Measurements from ENCODE around the gene TMPRSS11D. TPM values are rescaled to one million over a fixed set of nuclear protein-coding genes. Genes with fewer than 3 reads are reported as not detected.

Gene TMPRSS11D
- total RNA-seq, 1 experiment from 2014 or later: not detected

- H3K27ac ChIP-seq (ENCODE audit: low read length): no peak overlapping the region
- TF ChIP-seq CTCF (conservative IDR thresholded peaks at IDR 0.05; ENCODE audit: low read depth, low read length) (no peak), EZH2phosphoT487 (IDR thresholded peaks at IDR 0.05; ENCODE audit: borderline replicate concordance, low read length) (no peak), EZH2 (IDR thresholded peaks at IDR 0.05; ENCODE audit: low read length, unreplicated experiment) (no peak)
- no peak overlapping the region for H3K4me2 ChIP-seq (ENCODE audit: low read length)
- no peaks in the 10 kb centered on the region for H3K9me2 ChIP-seq (replicated peaks; ENCODE audit: low read length)
- no peaks in the 10 kb centered on the region for H3K27me3 ChIP-seq (ENCODE audit: low read length)
- no TSS peak for BruUV-seq (replicated peaks)
- no peak overlapping the region for H2AFZ ChIP-seq (ENCODE audit: low read length)
- CTCF ChIA-PET: no interaction called here
- H3K9me3 ChIP-seq (ENCODE audit: low read length): no peaks in the 10 kb centered on the region
- no peak overlapping the region for H3K4me3 ChIP-seq (ENCODE audit: low read length)
- H3K36me3 ChIP-seq (ENCODE audit: low read depth, low read length): no peaks in the 10 kb centered on the region
- H4K20me1 ChIP-seq (ENCODE audit: low read length): no peaks in the 10 kb centered on the region
- H3K79me2 ChIP-seq (ENCODE audit: low read length): no peaks in the 10 kb centered on the region
- H3K4me1 ChIP-seq (ENCODE audit: insufficient read depth, low read length): no peaks in the 10 kb centered on the region
- intact Hi-C loops (cut with micrococcal nuclease): no loop called here
- POLR2A ChIA-PET (ENCODE audit: unreplicated experiment): no interaction called here
- no peak for DNase-seq
- ATAC-seq: no peak
- no peak overlapping the region for H3K9ac ChIP-seq (ENCODE audit: low read length)
- no peaks in the 10 kb centered on the region for H3F3A ChIP-seq (ENCODE audit: low read length, unreplicated experiment)
These were observed 87.0 kb downstream of the TMPRSS11D start for GRCh38 chr4:67796810-67797209.

- ChIA-PET POLR2A (ENCODE audit: unreplicated experiment) (no interaction called here), CTCF (no interaction called here)
- Histone ChIP-seq H3K9me3 (ENCODE audit: low read length) (no peaks in the 10 kb centered on the region), H2AFZ (ENCODE audit: low read length) (no peak overlapping the region), H3K36me3 (ENCODE audit: low read depth, low read length) (no peaks in the 10 kb centered on the region), H3K4me3 (ENCODE audit: low read length) (no peak overlapping the region), H3K4me1 (ENCODE audit: insufficient read depth, low read length) (peaks cover 2% of the 10 kb centered on the region; the same call in 1 of the 2 replicates), H3K27ac (ENCODE audit: low read length) (no peak overlapping the region), H3F3A (ENCODE audit: low read length, unreplicated experiment) (no peaks in the 10 kb centered on the region), H4K20me1 (ENCODE audit: low read length) (no peaks in the 10 kb centered on the region), H3K27me3 (ENCODE audit: low read length) (no peaks in the 10 kb centered on the region), H3K9me2 (replicated peaks; ENCODE audit: low read length) (no peaks in the 10 kb centered on the region), H3K4me2 (ENCODE audit: low read length) (no peak overlapping the region), H3K79me2 (ENCODE audit: low read length) (no peaks in the 10 kb centered on the region), H3K9ac (ENCODE audit: low read length) (no peak overlapping the region)
- intact Hi-C loops (cut with micrococcal nuclease): no loop called here
- ATAC-seq: no peak
- no peak for TF ChIP-seq EZH2 (IDR thresholded peaks at IDR 0.05; ENCODE audit: low read length, unreplicated experiment)
- TF ChIP-seq EZH2phosphoT487 (IDR thresholded peaks at IDR 0.05; ENCODE audit: borderline replicate concordance, low read length): no peak
- TF ChIP-seq CTCF (conservative IDR thresholded peaks at IDR 0.05; ENCODE audit: low read depth, low read length): no peak
- no TSS peak for BruUV-seq (replicated peaks)
- DNase-seq: no peak
These were observed 93.1 kb downstream of the TMPRSS11D start for GRCh38 chr4:67790721-67791120.

GRCh38 chr4:67787311-67787710 lies 96.5 kb downstream of the TMPRSS11D start:
- Histone ChIP-seq H3K4me1 (ENCODE audit: insufficient read depth, low read length) (peaks cover 7% of the 10 kb centered on the region; the same call in 1 of the 2 replicates), H4K20me1 (ENCODE audit: low read length) (no peaks in the 10 kb centered on the region), H3K79me2 (ENCODE audit: low read length) (no peaks in the 10 kb centered on the region), H3K36me3 (ENCODE audit: low read depth, low read length) (no peaks in the 10 kb centered on the region), H3K27me3 (ENCODE audit: low read length) (no peaks in the 10 kb centered on the region), H3K4me3 (ENCODE audit: low read length) (no peak overlapping the region), H2AFZ (ENCODE audit: low read length) (no peak overlapping the region), H3K9ac (ENCODE audit: low read length) (no peak overlapping the region), H3F3A (ENCODE audit: low read length, unreplicated experiment) (no peaks in the 10 kb centered on the region), H3K9me2 (replicated peaks; ENCODE audit: low read length) (no peaks in the 10 kb centered on the region), H3K9me3 (ENCODE audit: low read length) (no peaks in the 10 kb centered on the region), H3K4me2 (ENCODE audit: low read length) (no peak overlapping the region), H3K27ac (ENCODE audit: low read length) (no peak overlapping the region)
- ChIA-PET CTCF (no interaction called here), POLR2A (ENCODE audit: unreplicated experiment) (no interaction called here)
- no peak for DNase-seq
- no peak for ATAC-seq
- no TSS peak for BruUV-seq (replicated peaks)
- intact Hi-C loops (cut with micrococcal nuclease): no loop called here
- TF ChIP-seq EZH2 (IDR thresholded peaks at IDR 0.05; ENCODE audit: low read length, unreplicated experiment) (no peak), EZH2phosphoT487 (IDR thresholded peaks at IDR 0.05; ENCODE audit: borderline replicate concordance, low read length) (no peak)
